Gastroesophageal sphincter (tissue), 3 donors: ENCODE results near the gene ASPM.

Experiments
- EP300 ChIP-seq: sonication (generic); formaldehyde crosslinking; IDR thresholded peaks from one replicate; pipeline ENCODE4 v1.6.1; 2017; ENCODE audit warnings: antibody characterized with exemption, mild to moderate bottlenecking
- POLR2A ChIP-seq, 2 donors: fragments of 450-650 bp; IDR thresholded peaks; one replicate each; pipeline ENCODE4 v1.6.1; 2017; ENCODE audit warnings: antibody characterized with exemption in 2 of 2, mild to moderate bottlenecking in 2 of 2, moderate library complexity in 1 of 2
- POLR2AphosphoS5 ChIP-seq: sonication (generic); formaldehyde crosslinking; IDR thresholded peaks from one replicate; pipeline ENCODE4 v1.6.1; 2017; ENCODE audit warnings: antibody characterized with exemption
- TF ChIP-seq, protein P1 (sequence below), 4 experiments: fragments of 200-600 bp in 2 of 4; fragments of 450-650 bp in 2 of 4; sonication (generic) in 1 of 4; IDR thresholded peaks; one replicate each; pipeline ENCODE4 v1.5.1; 2017 to 2019; ENCODE audit warnings: antibody characterized with exemption in 4 of 4, mild to moderate bottlenecking in 2 of 4, moderate library complexity in 2 of 4

DNA sequence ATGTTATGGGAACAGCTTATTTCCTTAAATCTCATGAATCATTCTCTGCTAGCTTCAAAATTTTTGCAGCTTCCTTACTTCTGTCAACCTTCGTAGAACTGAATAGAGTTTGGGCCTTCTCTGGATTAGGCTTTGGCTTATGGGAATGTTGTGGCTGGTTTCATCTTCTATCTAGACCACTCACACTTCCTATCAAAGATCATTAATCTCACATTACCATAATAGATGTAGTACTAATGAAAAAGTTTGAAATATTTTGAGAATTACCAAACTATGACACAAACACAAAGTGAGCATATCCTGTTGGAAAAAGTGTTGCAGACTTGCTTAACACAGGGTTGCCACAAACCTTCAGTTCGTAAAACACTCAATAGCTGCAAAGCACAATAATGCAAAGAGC, 30.3 kb downstream of the ASPM start:
- TF ChIP-seq, protein P1, sequence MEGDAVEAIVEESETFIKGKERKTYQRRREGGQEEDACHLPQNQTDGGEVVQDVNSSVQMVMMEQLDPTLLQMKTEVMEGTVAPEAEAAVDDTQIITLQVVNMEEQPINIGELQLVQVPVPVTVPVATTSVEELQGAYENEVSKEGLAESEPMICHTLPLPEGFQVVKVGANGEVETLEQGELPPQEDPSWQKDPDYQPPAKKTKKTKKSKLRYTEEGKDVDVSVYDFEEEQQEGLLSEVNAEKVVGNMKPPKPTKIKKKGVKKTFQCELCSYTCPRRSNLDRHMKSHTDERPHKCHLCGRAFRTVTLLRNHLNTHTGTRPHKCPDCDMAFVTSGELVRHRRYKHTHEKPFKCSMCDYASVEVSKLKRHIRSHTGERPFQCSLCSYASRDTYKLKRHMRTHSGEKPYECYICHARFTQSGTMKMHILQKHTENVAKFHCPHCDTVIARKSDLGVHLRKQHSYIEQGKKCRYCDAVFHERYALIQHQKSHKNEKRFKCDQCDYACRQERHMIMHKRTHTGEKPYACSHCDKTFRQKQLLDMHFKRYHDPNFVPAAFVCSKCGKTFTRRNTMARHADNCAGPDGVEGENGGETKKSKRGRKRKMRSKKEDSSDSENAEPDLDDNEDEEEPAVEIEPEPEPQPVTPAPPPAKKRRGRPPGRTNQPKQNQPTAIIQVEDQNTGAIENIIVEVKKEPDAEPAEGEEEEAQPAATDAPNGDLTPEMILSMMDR (IDR thresholded peaks at IDR 0.05): no peak
- no peak for TF ChIP-seq POLR2A (IDR thresholded peaks at IDR 0.05)
- TF ChIP-seq POLR2AphosphoS5: no peak
- TF ChIP-seq EP300: no peak
